GM12878 (cell line): ENCODE data around the gene DDX50. TPM values are rescaled to one million over a fixed set of nuclear protein-coding genes. Genes with fewer than 3 reads are reported as not detected.
A peak's percentile ranks its signal among the peaks of the same experiment; 100 is the strongest.

ENCODE experiments used
- ATAC-seq: fragments of 200-7000 bp; cut with Tn5 transposase; 3 replicates; pipeline ENCODE4 v1.9.1; 2020; ENCODE audit warnings: mild to moderate bottlenecking, moderate library complexity
- BruUV-seq: library from RNA; stranded (reverse); fragments of 400-500 nt; replicated peaks from 2 replicates; lab custom pipeline; 2021; lab: Mats Ljungman, UMichigan
- CTCF ChIA-PET: fragments of 300-600 bp; sonication (Branson Sonifier 250); formaldehyde crosslinking; extraction: SDS; loops from one replicate; lab custom pipeline; 2021; ENCODE audit warnings: inconsistent platforms; lab: Yijun Ruan, JAX
- POLR2A ChIA-PET: fragments of 350-600 bp; formaldehyde crosslinking; extraction: SDS; loops from one replicate; lab custom pipeline; 2021; ENCODE audit warnings: inconsistent platforms; lab: Charles Lee
- RAD21 ChIA-PET: fragments of 300-600 bp; sonication (Branson Sonifier 250); formaldehyde crosslinking; loops from one replicate; lab custom pipeline; 2023; ENCODE audit warnings: antibody characterized with exemption; ENCODE audit not compliant: unreplicated experiment; lab: Charles Lee
- SMC1A ChIA-PET: fragments of 300-600 bp; sonication (Branson Sonifier 250); formaldehyde crosslinking; loops from one replicate; lab custom pipeline; 2023; ENCODE audit not compliant: unreplicated experiment, uncharacterized antibody; lab: Charles Lee
- DNase-seq: peaks from one replicate; pipeline ENCODE4 v3.0.0-alpha.2; 2011; ENCODE audit warnings: low read depth, low spot score
- FAIRE-seq: peaks from 3 replicates; lab custom pipeline; 2011; peaks lifted over from hg19 to GRCh38; lab: Jason Lieb, UNC
- H2AFZ ChIP-seq: 2 replicates; pipeline ENCODE4 v1.6.0; 2011; ENCODE audit warnings: low read depth, low read length, control low read depth; ENCODE audit not compliant: control insufficient read depth
- H3K27ac ChIP-seq: 2 replicates; pipeline ENCODE4 v1.5.1; 2011; ENCODE audit warnings: control low read depth; ENCODE audit not compliant: control insufficient read depth, insufficient read depth
- H3K27me3 ChIP-seq, 2 experiments: replicated peaks in 1 of 2; 2 replicates each; pipeline versions ENCODE4 v1.6.0 to v1.6.1; 2011; ENCODE audit warnings: low read length in 1 of 2; ENCODE audit not compliant: control insufficient read depth in 2 of 2, insufficient read depth in 2 of 2
- H3K36me3 ChIP-seq, 2 experiments: 2 replicates each; pipeline ENCODE4 v1.5.1; 2011; ENCODE audit warnings: low read length in 1 of 2; ENCODE audit not compliant: control insufficient read depth in 2 of 2, insufficient read depth in 2 of 2
- H3K4me1 ChIP-seq: 2 replicates; pipeline ENCODE4 v1.6.1; 2011; ENCODE audit warnings: mild to moderate bottlenecking, low read length, moderate library complexity, mixed read lengths; ENCODE audit not compliant: control insufficient read depth, insufficient read depth
- H3K4me2 ChIP-seq: 2 replicates; pipeline ENCODE4 v1.6.0; 2011; ENCODE audit warnings: control low read depth; ENCODE audit not compliant: control insufficient read depth, insufficient read depth
- H3K4me3 ChIP-seq: fragments of 200-600 bp; sonication (generic); 2 replicates; pipeline ENCODE4 v1.5.1; 2016
- H3K79me2 ChIP-seq: 2 replicates; pipeline ENCODE4 v1.6.0; 2011; ENCODE audit warnings: low read length; ENCODE audit not compliant: control insufficient read depth, insufficient read depth
- H3K9ac ChIP-seq: 2 replicates; pipeline ENCODE4 v1.8.0; 2011; ENCODE audit warnings: low read length, control low read depth, mixed read lengths; ENCODE audit not compliant: control insufficient read depth, insufficient read depth
- H3K9me3 ChIP-seq: replicated peaks from 3 replicates; pipeline ENCODE4 v1.5.1; 2011; ENCODE audit warnings: mild to moderate bottlenecking, low read length; ENCODE audit not compliant: control insufficient read depth, insufficient read depth
- H4K20me1 ChIP-seq: 2 replicates; pipeline ENCODE4 v1.6.0; 2011; ENCODE audit not compliant: control insufficient read depth, insufficient read depth
- CBX5 ChIP-seq: sonication (generic); IDR thresholded peaks from 2 replicates; pipeline ENCODE4 v1.6.1; 2016; ENCODE audit warnings: low read depth, moderate library complexity, mild to moderate bottlenecking, inconsistent platforms
- SIX5 ChIP-seq: IDR thresholded peaks from 2 replicates; pipeline ENCODE4 v1.6.1; 2011; ENCODE audit warnings: mild to moderate bottlenecking, low read depth, low read length, moderate library complexity; ENCODE audit not compliant: severe bottlenecking
- WGBS: methylation state at CpG from one replicate; pipeline ENCODE4 v1.1.6; 2016; ENCODE audit warnings: low lambda C conversion rate; ENCODE audit not compliant: insufficient replicate concordance, insufficient coverage; ENCODE audit errors: missing lambda C conversion rate; 5-methylcytosine and 5-hydroxymethylcytosine counted together
- in situ Hi-C: fragments of 300-500 bp; cut with MboI; formaldehyde crosslinking; loops from 9 replicates; pipeline ENCODE4 v1.14.3; 2018; ENCODE audit warnings: mixed read lengths
- intact Hi-C: fragments of 100-400 bp; cut with micrococcal nuclease; formaldehyde crosslinking; loops from one replicate; pipeline ENCODE4 v1.14.2; 2022; ENCODE audit not compliant: unreplicated experiment
- polyA plus RNA-seq, 11 experiments: library from polyadenylated mRNA; depleted of rRNA in 4 of 11; unstranded in 6 of 11; stranded (reverse) in 5 of 11; fragments of >200 nt; fragmentation: Nextera tagmentation in 4 of 11; fragmentation: Illumina TruSeq in 1 of 11; extraction: Ambion mirVana in 4 of 11; extraction: Trizol in 1 of 11; gene quantifications; 1 replicate in 1 of 11; 2 replicates in 10 of 11; pipeline versions ENCODE4 v1.2.1 to v1.2.3, GENCODE V29; 2011 to 2016; ENCODE audit warnings: inconsistent platforms in 2 of 11, missing spikeins in 2 of 11, low read depth in 1 of 11
- total RNA-seq, 4 experiments: library from RNA; depleted of rRNA in 3 of 4; stranded (reverse); fragments of >200 nt in 3 of 4; fragmentation: Illumina TruSeq in 1 of 4; extraction: Trizol in 1 of 4; gene quantifications; 2 replicates each; pipeline versions ENCODE4 v1.2.1 to v1.2.3, GENCODE V29; 2013 to 2021
- TF ChIP-seq, protein P1 (sequence below): fragments of 450-650 bp; IDR thresholded peaks from 2 replicates; pipeline ENCODE4 v1.6.1; 2016; ENCODE audit warnings: mild to moderate bottlenecking, moderate library complexity, borderline replicate concordance

Gene DDX50
- total and polyA plus RNA-seq, 10 of the 15 experiments (the other 5 are each of a cell fraction or from before 2014, with no cell fraction given): 24.9 to 52.0 (median 36.8) TPM

DNA sequence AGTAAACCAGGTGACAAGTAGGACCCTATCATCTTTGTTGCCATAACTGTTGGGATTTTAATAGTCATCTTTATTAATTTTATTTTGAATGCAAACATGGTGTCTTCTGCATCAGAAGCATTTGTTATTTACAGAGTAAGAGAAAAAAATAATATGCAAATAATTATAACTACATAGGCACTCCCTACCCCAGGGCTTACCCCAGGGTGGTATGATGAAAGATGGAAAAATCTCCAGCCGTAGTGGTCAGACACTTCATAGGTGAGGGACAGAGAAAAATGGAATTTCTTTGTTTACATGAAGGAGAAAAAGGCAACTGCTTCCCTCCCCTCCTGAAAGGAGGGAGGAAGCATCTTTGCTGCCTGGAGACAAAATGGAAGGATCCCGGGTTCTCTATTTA, 44.1 kb upstream of the DDX50 start (continued):
- TF ChIP-seq, protein P1, sequence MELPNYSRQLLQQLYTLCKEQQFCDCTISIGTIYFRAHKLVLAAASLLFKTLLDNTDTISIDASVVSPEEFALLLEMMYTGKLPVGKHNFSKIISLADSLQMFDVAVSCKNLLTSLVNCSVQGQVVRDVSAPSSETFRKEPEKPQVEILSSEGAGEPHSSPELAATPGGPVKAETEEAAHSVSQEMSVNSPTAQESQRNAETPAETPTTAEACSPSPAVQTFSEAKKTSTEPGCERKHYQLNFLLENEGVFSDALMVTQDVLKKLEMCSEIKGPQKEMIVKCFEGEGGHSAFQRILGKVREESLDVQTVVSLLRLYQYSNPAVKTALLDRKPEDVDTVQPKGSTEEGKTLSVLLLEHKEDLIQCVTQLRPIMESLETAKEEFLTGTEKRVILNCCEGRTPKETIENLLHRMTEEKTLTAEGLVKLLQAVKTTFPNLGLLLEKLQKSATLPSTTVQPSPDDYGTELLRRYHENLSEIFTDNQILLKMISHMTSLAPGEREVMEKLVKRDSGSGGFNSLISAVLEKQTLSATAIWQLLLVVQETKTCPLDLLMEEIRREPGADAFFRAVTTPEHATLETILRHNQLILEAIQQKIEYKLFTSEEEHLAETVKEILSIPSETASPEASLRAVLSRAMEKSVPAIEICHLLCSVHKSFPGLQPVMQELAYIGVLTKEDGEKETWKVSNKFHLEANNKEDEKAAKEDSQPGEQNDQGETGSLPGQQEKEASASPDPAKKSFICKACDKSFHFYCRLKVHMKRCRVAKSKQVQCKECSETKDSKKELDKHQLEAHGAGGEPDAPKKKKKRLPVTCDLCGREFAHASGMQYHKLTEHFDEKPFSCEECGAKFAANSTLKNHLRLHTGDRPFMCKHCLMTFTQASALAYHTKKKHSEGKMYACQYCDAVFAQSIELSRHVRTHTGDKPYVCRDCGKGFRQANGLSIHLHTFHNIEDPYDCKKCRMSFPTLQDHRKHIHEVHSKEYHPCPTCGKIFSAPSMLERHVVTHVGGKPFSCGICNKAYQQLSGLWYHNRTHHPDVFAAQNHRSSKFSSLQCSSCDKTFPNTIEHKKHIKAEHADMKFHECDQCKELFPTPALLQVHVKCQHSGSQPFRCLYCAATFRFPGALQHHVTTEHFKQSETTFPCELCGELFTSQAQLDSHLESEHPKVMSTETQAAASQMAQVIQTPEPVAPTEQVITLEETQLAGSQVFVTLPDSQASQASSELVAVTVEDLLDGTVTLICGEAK: no peak
- TF ChIP-seq, all 136 proteins: peak for 0

DNA sequence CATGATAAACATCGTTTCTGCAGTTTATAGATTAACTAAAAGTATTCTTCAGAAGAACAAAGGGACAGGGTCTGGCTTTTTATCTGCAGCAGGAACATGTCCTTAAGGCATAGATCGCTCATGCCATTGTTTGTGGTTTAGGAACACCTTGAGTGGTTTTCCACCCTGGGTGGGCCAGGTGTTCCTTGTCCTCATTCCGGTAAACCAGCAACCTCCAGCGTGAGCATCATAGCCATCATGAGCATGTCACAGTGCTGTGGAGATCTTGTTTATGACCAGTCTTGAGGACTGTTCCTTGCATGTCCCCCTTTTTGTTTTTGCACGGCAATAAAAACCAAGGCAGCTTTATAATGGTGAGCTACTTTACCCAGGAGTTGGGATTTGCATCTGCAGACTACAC, 39.9 kb upstream of the DDX50 start:
- 50% methylated on average over 5 of the region's 5 CpGs for WGBS
- Histone ChIP-seq H3K9me3 (peaks cover 7% of the 10 kb centered on the region; the same call in 2 of the 3 replicates), H3K36me3 (no peaks in the 10 kb centered on the region), H3K9ac (no peak overlapping the region), H3K4me3 (no peak overlapping the region), H3K27ac (no peak overlapping the region), H3K4me1 (no peaks in the 10 kb centered on the region), H3K79me2 (no peaks in the 10 kb centered on the region), H4K20me1 (no peaks in the 10 kb centered on the region), H3K27me3 (no peaks in the 10 kb centered on the region), H2AFZ (no peak overlapping the region), H3K4me2 (no peak overlapping the region)
- RAD21 ChIA-PET: no interaction called here
- no peak for ATAC-seq
- POLR2A ChIA-PET: no interaction called here
- in situ Hi-C loops (no loop called here), intact Hi-C loops (no loop called here)
- CTCF ChIA-PET: no interaction called here
- TF ChIP-seq CBX5: peak; percentile 89; the same call in 1 of the 2 replicates
- no peak for TF ChIP-seq SIX5
- no peak for FAIRE-seq
- no peak for DNase-seq
- BruUV-seq: no TSS peak
- SMC1A ChIA-PET: no interaction called here
